ENCODE measurements around the gene B9D1.

B9D1 gene

DNA sequence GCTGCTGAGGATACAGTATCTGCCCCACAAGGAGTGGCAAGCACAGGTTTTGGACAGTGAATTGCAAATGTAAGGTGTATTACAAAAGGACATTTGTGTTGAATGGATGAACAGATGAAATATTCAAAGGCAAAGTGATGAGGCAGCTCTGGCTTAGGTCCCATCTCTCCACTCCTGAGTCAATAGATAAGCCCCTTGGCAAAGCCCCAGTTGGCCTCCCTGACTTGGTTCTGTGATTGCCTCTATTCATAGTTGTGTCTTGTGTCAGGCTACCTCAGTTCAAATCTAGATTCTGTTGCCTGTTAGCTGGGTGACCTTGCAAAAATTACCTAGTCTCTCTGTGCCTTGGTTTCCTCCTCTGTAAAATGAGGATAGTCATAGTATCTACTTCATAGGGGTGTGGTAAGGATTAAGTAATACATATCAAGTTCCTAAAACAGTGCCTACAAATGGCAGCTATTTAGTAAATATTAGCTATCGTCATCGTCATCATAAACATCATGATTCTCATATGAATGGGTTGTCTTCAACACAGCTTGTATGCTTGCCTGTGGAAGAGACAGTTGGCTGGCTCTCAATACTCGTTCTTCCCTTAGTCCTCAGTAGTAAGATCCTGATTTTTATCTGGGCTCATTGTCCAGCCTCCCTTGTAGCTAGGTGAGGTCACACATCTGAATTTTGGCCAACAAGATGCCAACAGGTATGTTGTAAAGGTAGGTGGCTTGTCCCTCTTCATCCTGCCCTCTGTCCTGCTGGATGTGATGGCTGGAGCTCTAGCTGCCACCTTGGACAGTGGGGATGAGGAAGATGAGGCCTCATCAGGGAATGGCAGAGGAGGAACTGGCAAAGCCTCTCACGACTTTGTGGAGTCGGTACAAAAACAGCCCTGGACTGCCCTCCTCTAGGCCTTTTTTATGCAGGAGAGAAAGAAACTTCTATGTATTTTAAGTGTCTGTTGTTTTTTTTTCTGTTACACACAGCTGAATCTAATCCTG lies 26.6 kb upstream of the B9D1 start:
- DNase-seq (ENCODE audit: low read depth): no peak

DNA sequence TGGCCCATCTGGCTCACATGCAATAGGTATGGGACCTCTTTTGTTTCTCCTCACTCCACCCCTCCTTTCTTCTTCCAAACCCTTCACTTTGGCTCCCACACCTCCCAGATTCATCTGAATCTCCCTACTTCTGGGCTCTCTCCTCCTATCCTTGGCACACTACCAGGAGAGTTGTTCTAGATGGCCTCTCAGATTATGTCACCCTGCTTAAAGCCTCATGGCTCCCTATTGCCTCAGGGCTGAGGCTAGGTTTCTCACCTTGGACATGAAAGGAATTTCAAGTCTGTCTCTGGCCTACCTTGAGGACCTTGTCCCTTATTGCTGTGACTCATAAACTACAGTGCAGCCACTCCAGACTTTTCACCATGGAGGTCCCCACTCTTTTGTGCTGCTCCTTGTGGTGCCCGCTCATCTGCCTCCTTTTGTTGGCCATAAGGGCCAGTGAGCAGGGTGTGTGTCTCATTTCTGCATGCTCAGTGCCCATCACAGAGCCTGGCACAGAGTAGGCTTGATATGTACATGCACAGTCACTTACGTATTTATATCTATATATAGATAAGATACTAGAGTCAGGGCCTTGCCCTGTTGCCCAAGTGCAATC lies 25.5 kb upstream of the B9D1 start:
- DNase-seq (ENCODE audit: low read depth): no peak

DNA sequence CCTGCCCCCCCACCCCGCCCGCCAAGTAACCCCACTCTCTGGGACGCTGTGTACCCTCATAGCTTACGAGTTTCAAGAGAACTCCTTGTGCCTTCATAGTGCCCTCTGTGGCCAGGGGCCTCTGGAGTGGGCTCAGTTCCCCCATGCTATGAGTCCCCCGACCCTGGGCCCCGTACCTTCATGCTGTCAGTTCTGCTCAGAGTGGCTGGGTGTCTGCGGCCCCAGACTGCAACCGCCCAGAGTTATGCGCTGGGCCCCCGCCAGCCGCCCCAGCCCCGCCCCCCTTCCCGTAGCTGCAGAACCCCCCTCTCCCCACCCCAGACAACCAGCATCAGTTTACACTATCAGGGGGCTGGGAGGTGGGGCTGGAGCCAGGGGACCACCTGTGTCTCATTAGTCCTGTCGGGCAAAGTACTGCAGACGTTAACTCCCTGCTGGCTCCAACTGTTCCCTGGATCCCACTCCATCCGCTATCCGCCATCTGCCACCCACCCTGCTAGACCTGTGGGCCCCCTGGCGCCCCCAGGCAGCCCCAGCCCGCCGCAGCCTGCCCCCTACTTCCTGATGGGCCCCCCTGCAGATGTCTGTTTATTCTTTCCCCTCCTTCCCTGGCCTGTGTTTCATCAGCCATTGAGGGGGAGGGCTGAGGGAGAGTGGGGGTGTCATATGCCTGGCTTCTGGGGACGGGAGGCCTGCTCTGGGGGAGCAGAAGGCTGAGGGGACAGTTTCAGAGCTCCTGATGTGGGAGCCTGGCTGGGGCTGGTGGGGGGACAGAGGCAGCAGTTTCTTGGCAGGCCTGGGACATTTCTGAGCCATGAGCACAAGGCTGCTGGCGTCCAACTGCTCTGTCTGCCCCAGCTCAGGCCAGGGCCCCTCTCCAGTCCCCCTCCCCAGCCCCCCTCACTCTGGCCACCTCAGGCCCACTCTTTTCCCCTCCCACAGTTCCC lies 24.7 kb upstream of the B9D1 start, which contains the start of gene MFAP4:
TSS of gene MFAP4 (minus strand) at position 217 of the 947 bp plus-strand sequence. CDS start at position 182, 35 bp downstream.
- no peak for DNase-seq (ENCODE audit: low read depth)

DNA sequence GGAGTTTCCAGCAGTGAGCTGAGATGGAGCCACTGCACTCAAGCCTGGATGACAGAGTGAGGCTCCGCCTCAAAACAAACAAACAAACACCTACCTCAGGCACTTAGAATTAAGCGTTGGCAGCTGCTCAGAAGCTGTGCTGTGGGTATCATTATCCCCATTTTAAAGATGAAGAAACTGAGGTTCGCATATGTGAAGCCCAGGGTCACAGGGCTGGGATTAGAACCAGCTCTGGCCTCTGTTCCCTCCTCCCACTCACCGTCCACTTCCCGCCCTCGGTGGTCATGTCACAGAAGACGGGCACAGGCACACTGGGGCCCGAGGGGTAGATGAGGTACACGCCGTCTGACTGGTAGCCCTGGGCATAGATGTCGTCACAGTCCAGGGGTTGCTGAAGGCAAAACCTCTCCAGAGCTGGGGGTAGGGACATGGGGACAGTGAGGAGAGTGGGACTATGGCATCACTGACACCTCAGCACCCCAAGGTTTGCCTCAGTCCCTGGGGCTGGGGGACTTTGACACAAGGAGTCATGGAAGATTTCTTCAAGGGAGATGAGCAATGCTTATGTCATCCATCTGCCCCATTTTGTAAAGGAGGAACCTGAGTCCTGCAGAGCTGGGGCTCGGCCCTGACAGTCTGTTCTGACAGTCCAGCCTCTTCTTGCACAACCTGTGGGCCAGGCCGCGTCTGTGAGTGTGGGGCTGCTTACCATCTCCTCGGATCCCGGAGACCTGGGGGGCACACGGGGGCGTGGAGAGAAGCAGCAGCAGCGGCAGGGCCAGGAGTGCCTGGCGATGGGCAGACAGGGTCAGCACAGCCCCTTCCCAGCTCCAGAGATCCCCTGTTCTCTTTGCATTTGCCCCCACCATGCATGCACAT lies 23.8 kb upstream of the B9D1 start:
- DNase-seq (ENCODE audit: low read depth): no peak

DNA sequence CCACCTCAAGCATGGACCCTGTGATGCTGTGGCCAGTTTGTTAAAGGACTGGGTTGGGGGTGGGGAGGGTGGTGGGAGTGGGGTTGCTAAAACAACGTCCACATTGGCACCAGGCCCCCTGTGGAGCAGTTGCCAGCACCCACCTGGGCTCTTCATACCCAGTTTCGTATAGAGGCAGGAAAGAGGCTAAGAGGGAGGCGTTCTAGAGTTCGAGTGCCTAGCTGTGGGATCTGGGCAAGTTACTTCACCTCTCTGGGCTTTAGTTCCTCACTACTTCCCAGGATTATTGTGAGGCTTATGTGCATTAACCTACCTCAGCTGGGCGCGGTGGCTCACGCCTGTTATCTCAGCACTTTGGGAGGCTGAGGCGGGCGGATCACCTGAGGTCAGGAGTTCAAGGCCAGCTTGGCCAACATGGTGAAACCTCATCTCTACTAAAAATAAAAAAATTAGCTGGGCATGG lies 23.0 kb upstream of the B9D1 start:
- DNase-seq (ENCODE audit: low read depth): no peak

DNA sequence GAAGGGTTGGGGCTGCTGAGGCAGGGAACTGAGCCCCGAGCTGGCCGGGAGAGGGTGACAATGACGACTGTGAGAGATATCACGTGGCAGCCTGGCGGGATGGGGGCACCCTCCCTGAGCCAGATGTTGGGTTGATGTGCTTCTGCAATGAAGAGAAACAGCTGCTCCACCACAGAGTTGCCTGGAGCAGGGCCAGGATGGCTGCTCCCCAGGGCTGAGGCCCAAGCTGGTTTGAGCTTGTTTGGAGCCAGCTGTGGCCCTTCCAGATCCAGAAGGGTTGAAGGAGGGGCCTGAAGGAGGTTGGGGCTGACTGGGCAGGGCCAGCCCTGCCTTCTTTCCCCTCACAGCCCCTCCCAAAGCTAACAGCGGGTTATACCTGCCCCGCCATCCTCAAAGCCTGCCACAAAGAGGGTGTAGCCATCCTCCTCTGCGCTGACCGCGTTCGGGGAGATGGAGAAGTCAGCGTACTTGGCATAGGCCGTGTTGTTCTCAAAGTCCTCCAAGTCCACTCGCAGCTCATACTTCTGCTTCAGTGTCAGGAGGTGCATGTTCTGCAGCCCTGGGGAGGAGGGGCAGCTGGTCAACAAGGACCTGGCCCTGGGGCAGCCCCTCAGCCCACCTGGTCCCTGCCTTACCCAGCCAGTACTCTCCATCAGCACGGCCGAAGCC lies 22.3 kb upstream of the B9D1 start:
- no peak for DNase-seq (ENCODE audit: low read depth)

DNA sequence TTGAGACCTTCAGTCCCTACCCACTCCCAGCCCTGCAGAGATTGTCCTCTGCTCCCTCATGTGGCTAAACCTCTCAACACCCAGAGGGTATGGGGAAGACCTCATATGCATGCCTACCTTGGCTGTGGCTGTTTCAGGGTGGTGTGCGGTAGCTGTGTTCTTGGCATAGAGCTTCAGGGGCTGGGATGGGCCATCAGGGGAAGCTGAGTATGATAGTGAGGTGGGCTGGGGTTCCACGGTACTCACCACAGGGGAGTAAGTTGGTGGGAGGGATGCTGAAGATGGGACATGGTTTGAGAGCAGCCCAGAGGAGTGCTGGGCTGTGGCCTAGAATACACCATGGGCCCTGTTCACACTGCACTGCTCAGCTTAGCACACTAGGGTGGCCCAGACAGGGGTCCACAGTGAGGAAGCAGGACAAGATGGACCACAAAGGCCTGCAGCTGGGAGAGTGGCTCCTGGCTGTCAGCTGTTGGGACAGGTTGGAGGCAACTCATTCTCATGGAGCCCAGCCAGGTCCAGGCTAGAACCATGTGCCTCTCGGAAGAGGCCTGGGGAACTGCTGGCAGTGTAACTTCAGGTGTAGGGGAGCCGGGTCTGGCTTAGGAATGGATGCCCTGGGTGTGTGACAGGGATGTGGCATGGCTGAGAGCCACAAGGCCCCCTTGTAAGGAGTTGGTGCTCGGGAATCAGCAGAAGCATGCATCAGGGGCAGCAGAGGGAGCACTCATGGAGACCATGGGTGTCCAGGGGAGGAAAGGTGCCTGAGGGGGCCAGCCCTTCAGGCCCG lies 21.4 kb upstream of the B9D1 start:
- no peak for DNase-seq (ENCODE audit: low read depth)

DNA sequence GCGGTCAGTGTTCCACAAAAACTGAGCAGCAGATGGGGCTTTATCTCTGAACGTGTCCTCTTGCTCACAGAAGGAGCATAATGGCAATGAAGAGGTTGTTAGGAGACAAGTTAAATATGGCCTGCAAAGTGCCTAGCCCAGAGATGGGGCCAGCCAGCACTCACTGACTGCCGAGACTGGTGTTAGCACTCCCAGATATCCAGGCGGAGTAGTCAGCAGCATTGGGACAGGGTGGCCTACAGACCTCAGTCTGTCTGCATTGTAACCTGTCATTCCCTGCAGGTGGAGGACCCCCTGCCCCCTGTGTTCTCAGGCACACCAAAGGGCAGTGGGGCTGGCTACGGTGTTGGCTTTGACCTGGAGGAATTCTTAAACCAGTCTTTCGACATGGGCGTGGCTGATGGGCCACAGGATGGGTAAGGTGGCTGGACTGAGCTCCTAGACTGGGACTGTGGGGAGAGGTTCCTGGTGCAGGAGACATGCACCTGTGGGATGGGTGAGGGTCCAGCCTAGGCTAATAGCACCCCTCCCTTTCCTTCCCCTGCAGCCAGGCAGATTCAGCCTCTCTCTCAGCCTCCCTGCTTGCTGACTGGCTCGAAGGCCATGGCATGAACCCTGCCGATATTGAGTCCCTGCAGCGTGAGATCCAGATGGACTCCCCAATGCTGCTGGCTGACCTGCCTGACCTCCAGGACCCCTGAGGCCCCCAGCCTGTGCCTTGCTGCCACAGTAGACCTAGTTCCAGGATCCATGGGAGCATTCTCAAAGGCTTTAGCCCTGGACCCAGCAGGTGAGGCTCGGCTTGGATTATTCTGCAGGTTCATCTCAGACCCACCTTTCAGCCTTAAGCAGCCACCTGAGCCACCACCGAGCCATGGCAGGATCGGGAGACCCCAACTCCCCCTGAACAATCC lies 20.3 kb upstream of the B9D1 start:
- no peak for DNase-seq (ENCODE audit: low read depth)

DNA sequence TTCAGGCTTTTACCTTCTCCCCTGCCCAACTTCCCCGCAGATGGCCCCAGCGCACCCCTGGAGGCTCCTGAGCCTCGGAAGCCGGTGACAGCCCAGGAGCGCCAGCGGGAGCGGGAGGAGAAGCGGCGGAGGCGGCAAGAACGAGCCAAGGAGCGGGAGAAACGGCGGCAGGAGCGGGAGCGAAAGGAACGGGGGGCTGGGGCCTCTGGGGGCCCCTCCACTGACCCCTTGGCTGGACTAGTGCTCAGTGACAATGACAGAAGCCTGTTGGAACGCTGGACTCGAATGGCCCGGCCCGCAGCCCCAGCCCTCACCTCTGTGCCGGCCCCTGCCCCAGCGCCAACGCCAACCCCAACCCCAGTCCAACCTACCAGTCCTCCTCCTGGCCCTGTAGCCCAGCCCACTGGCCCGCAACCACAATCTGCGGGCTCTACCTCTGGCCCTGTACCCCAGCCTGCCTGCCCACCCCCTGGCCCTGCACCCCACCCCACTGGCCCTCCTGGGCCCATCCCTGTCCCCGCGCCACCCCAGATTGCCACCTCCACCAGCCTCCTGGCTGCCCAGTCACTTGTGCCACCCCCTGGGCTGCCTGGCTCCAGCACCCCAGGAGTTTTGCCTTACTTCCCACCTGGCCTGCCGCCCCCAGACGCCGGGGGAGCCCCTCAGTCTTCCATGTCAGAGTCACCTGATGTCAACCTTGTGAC lies 19.4 kb upstream of the B9D1 start:
- DNase-seq (ENCODE audit: low read depth): no peak

DNA sequence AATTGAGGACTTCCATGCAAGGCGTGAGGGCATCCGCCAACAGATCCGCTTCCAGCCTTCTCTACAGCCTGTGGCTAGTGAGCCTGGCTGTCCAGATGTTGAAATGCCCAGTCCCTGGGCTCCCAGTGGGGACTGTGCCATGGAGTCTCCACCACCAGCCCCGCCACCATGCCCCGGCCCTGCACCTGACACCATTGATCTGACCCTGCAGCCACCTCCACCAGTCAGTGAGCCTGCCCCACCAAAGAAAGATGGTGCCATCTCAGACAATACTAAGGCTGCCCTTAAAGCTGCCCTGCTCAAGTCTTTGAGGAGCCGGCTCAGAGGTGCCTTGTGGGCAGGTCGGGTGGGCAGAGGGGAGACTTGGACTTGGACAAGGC lies 18.8 kb upstream of the B9D1 start:
- no peak for DNase-seq (ENCODE audit: low read depth)

DNA sequence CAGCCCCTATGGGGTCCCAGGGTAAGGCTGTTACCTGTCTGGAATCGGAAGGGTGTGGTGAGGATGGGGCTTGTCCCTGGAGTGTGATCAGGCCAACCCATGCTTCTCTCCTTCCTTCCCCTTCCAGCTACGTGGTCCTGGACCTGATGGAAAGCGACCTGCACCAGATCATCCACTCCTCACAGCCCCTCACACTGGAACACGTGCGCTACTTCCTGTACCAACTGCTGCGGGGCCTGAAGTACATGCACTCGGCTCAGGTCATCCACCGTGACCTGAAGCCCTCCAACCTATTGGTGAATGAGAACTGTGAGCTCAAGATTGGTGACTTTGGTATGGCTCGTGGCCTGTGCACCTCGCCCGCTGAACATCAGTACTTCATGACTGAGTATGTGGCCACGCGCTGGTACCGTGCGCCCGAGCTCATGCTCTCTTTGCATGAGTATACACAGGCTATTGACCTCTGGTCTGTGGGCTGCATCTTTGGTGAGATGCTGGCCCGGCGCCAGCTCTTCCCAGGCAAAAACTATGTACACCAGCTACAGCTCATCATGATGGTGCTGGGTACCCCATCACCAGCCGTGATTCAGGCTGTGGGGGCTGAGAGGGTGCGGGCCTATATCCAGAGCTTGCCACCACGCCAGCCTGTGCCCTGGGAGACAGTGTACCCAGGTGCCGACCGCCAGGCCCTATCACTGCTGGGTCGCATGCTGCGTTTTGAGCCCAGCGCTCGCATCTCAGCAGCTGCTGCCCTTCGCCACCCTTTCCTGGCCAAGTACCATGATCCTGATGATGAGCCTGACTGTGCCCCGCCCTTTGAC lies 18.2 kb upstream of the B9D1 start:
- DNase-seq (ENCODE audit: low read depth): no peak

DNA sequence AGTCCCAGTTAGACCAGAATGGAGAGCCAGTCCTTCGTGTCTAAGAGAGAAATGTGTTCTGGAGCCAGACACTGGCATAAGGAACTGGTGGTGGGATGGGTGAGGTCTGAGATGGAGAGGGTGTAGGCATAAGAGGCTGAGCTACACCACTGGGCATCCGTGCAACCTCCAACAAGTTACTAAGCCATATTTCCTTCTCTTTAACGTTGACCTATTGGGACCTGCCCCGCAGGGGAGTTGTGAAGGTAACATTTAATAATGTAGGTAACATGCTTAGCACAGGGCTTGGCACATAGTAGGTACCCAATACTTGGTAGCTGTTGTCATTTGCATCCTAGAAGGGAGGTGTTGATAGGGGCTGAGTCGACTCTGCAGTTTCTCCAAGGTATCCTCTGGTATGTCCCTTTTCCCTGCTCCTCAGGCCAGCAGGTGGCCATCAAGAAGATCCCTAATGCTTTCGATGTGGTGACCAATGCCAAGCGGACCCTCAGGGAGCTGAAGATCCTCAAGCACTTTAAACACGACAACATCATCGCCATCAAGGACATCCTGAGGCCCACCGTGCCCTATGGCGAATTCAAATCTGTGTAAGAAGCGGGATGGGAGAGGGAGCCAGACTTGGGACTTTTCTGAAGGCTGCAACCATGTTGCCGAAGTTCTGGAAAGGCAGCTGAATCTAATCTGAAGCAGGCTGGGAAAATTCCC lies 17.0 kb upstream of the B9D1 start:
- no peak for DNase-seq (ENCODE audit: low read depth)

DNA sequence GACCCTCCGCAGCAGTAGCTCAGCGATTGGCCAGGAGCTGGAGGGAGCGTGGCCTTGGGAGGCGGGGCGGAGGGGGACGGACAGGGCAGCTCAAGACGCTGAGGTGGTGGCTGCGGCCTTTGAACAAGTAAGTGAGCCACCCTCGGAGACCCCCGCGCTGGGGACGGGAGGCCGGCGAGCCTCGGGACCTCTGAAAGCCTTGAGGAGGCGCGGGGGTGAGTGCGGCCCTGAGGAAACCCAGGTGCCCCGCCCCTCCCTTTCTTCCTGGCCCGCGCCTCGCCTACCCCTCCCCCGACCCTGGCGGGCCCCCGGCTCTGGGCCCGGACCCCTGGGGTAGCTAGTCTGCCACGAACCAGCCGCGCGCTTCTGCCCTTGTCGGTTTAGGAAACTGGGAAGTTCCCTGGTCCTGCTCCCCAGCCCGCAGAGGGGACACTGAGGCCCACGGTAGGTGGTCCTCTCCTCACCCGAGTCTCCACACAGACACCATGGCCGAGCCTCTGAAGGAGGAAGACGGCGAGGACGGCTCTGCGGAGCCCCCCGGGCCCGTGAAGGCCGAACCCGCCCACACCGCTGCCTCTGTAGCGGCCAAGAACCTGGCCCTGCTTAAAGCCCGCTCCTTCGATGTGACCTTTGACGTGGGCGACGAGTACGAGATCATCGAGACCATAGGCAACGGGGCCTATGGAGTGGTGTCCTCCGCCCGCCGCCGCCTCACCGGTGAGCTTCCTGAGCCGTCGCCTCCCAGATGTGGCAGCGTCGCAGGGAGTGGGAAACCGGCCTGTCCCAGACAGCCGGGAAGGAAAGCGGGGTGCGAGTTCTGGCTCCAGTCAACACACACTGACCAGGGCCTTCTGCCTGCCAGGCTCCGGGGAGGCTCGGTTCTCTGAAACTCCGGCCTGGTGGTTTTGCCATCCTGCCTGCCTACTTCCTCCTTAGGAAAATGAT lies 16.2 kb upstream of the B9D1 start, which contains the start of gene MAPK7:
TSS of gene MAPK7 (plus strand) at position 83 of the 945 bp plus-strand sequence. CDS start at position 486, 403 bp downstream.
- DNase-seq (ENCODE audit: low read depth): no peak

DNA sequence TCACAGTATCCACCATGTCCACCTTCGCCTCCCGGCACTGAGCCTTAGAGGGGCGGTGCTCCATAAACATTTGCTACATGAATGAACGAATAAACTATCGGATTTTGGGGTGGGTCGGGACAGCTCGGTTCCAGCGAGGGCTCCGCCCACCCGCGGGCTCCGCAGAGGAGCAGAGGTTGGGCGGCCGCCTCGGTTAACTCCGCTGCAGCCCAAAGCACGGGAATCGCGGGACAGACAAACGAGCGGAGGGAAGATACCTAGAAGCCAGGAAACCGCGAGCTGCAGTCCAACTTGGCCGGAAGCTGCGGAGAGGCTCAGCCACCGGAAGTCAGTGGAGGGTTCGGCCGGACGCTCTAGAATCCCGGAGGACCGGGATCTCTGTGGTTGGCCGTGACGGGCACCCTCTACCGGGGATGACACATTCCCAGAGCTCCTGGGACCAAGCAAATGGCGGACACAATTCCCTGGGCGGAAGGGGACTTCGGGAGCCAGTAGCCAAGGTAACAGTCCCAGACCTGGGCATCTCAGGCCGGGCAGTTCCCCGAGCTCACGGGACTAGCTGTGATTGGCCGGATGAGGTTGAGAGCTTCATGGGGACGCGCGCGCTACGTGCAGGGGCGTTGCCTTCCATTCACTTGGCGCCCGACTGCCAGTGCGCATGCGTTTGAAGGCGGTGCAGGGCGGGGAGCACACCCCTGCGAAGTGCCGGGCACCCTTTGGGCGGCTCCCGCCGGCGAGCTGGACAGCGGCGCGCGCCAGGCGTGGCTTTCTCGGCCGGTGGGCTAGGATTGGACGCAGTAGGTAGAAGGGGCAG lies 15.3 kb upstream of the B9D1 start:
- DNase-seq (ENCODE audit: low read depth): peak; percentile 77
